ENCODE measurements around the gene TPRX2. TPM values are rescaled to one million over a fixed set of nuclear protein-coding genes. Genes with fewer than 3 reads are reported as not detected.
A peak's percentile ranks its signal among the peaks of the same experiment; 100 is the strongest.
"Not testable (repeated sequence)": the region's sequence is repeated elsewhere in the genome, so short reads cannot be mapped to it uniquely, and the experiment has no call there.

Gene TPRX2
- total and polyA plus RNA-seq, 12 donors: not detected

- H3K4me1 ChIP-seq (replicated peaks in 1 of 2): no peaks in the 10 kb centered on the region
- H3K4me3 ChIP-seq: no peak overlapping the region
- TF ChIP-seq POLR2A (IDR thresholded peaks at IDR 0.05) (no peak), CTCF (IDR thresholded peaks at IDR 0.05) (no peak)
- intact Hi-C loops (cut with DNase I): no loop called here
- H3K36me3 ChIP-seq (replicated peaks in 1 of 2): no peaks in the 10 kb centered on the region
- no peaks in the 10 kb centered on the region for H3K27me3 ChIP-seq
- DNase-seq: peak in 3 of 7 donors; percentile 6 to 13 (median 8)
- 85 to 89% (median 87%) methylated on average over 6 to 7 of the region's 7 CpGs for WGBS, 4 donors
- no peak overlapping the region for H3K27ac ChIP-seq
- H3K9me3 ChIP-seq (replicated peaks in 1 of 3): no peaks in the 10 kb centered on the region
These were observed 42.3 kb downstream of the TPRX2 start for GRCh38 chr19:47901370-47901769.

GRCh38 chr19:47909350-47909749 is 50.3 kb downstream of the TPRX2 start:
- H3K27me3 ChIP-seq; H3K4me1 ChIP-seq (replicated peaks in 1 of 2); H3K27ac ChIP-seq; H3K4me3 ChIP-seq; H3K36me3 ChIP-seq (replicated peaks in 1 of 2); intact Hi-C loops (cut with DNase I); H3K9me3 ChIP-seq (replicated peaks in 1 of 3): not testable (repeated sequence)
- WGBS, 4 donors: 0 to 4% (median 0%) methylated on average over 5 of the region's 14 CpGs
- peak; percentile 59 to 94 (median 83) for DNase-seq
- peak in 3 of 6 experiments; percentile 15 to 56 (median 41) for TF ChIP-seq CTCF (IDR thresholded peaks at IDR 0.05)

- intact Hi-C loops (cut with DNase I); H3K27me3 ChIP-seq; H3K36me3 ChIP-seq (replicated peaks in 1 of 2); H3K4me3 ChIP-seq; H3K4me1 ChIP-seq (replicated peaks in 1 of 2); H3K27ac ChIP-seq; H3K9me3 ChIP-seq (replicated peaks in 1 of 3): not testable (repeated sequence)
- 77 to 92% (median 88%) methylated on average over 1 to 2 of the region's 2 CpGs for WGBS, 4 donors
- peak in 2 of 7 donors; percentile 9 to 13 for DNase-seq
These were observed 51.2 kb downstream of the TPRX2 start for GRCh38 chr19:47910191-47910590.

Other genes starting within 250 kb of the TPRX2 start
- gene EHD2, start 145.8 kb upstream of the TPRX2 start, total RNA-seq: 100 to 1,000 TPM in 6 of 9 donors, 10 to 100 TPM in 2, 1 to 10 TPM in 1; 5.8 to 170 (median 120) TPM
- 100 to 1,000 TPM in 1 of 3 donors, 10 to 100 TPM in 2; 34.1 to 101 (median 73.4) TPM for gene EHD2, start 145.8 kb upstream of the TPRX2 start, polyA plus RNA-seq
- 100 to 1,000 TPM; 118 to 420 (median 310) TPM for gene NOP53, start 113.7 kb upstream of the TPRX2 start, total RNA-seq
- 100 to 1,000 TPM; 119 to 375 (median 359) TPM for gene NOP53, start 113.7 kb upstream of the TPRX2 start, polyA plus RNA-seq
- gene SELENOW, start 80.5 kb upstream of the TPRX2 start, total RNA-seq: 100 to 1,000 TPM; 102 to 479 (median 163) TPM
- gene SELENOW, start 80.5 kb upstream of the TPRX2 start, polyA plus RNA-seq: 100 to 1,000 TPM; 106 to 325 (median 260) TPM
- gene TPRX1, start 54.7 kb upstream of the TPRX2 start, total RNA-seq: not detected
- not detected for gene TPRX1, start 54.7 kb upstream of the TPRX2 start, polyA plus RNA-seq
- gene CRX, start 37.3 kb upstream of the TPRX2 start, total RNA-seq: not detected
- under 1 TPM in 1 of 3 donors, not detected in 2; 0.32 TPM for gene CRX, start 37.3 kb upstream of the TPRX2 start, polyA plus RNA-seq
- 1,000 to 10,000 TPM in 1 of 9 donors, 100 to 1,000 TPM in 8; 124 to 5,138 (median 251) TPM for gene SULT2A1, start 27.1 kb downstream of the TPRX2 start, total RNA-seq
- 100 to 1,000 TPM; 152 to 234 (median 221) TPM for gene SULT2A1, start 27.1 kb downstream of the TPRX2 start, polyA plus RNA-seq
- gene BSPH1, start 132.9 kb downstream of the TPRX2 start, total RNA-seq: not detected
- not detected for gene BSPH1, start 132.9 kb downstream of the TPRX2 start, polyA plus RNA-seq
- 1 to 10 TPM in 1 of 9 donors, under 1 TPM in 1, not detected in 7; 0.11 to 4.3 TPM for gene ELSPBP1, start 135.4 kb downstream of the TPRX2 start, total RNA-seq
- not detected for gene ELSPBP1, start 135.4 kb downstream of the TPRX2 start, polyA plus RNA-seq
- gene CABP5, start 184.8 kb downstream of the TPRX2 start, total RNA-seq: not detected
- not detected for gene CABP5, start 184.8 kb downstream of the TPRX2 start, polyA plus RNA-seq